ENCODE measurements around the gene ADCK1. TPM values are rescaled to one million over a fixed set of nuclear protein-coding genes. Genes with fewer than 3 reads are reported as not detected.

The ADCK1 gene
- total RNA-seq, 2 donors from 2014 or later, result 2.4 to 2.8 TPM

DNA sequence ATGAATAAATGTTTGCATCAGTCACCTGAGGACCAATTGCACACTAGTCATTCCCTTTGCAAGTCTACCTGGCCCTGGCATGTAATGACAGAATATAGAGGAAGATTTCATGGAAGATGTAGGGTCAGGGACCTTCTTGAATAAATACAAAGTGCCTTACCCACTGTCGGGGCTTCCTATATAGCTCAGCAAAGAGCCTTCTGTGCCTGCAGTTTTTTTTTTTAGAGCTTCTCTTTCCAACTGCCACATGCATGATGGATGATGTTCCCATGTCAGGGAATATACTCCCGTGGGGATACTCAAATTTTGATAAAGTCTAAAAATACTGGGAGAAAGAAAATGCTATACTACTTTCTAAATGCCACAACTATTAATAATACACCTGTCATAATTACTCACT, 176.7 kb downstream of the ADCK1 start:
- H3K27ac Mint-ChIP-seq, result no peak overlapping the region
- ATAC-seq (no peak), DNase-seq (ENCODE audit: low spot score in 2 of 2) (no peak)
- H3K9me3 Mint-ChIP-seq, result no peaks in the 10 kb centered on the region
- H3K36me3 Mint-ChIP-seq, result no peaks in the 10 kb centered on the region

DNA sequence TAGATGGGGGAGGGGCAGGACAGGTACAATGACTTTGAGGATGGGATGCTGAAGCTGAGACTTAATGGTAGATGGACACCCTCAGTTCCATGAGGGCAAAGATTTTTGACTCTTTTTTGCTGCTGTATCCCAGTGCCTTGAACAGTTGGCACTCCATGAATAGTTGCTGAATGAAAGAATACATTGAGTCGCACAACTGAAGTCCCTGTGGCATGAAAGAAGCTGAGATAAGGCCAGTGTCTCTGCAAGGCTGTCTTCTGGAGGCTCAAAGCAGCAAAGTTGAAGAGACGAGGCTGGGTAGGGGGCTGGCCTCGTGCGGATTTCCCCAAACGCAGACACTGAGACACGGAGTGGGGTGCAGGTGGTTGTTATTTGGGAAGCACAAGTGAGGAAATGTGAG, 179.3 kb downstream of the ADCK1 start:
- ATAC-seq (no peak), DNase-seq (ENCODE audit: low spot score in 2 of 2) (no peak)
- Mint-ChIP-seq H3K27ac (no peak overlapping the region), H3K9me3 (no peaks in the 10 kb centered on the region), H3K36me3 (no peaks in the 10 kb centered on the region)

DNA sequence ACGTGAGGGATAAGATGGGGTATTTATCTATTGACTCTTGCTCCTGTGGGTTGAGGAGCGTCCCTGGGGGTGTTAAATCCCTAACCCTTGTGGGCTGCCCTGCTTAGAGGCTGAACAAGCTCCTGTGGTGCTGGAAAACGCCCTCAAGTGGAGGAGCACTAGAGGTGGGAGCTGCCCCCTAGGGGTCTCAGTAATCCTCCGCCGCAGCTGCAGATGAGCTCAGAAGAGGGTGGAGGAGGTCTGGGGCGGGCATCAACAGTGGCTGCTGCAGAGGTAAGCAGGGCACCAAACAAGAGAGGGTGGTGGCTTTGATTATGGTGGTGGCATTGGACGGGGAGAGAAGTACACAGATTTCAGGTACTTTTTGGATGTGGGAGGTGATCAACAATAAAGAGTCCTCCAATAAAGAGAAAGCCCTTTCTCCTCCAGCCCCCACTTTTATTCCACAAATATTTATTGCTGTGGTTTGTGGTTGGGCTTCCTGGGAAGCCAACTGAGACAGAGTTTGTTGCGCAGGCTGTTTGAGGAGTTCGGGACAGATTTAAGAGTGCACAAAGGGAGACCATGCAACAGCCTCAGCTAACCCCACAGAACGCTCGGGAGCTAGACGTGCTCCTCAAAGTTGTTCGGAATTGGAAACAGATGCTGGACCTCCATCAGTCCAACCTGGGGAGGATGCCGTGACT, 179.9 kb downstream of the ADCK1 start:
- no peaks in the 10 kb centered on the region for H3K36me3 Mint-ChIP-seq
- H3K27ac Mint-ChIP-seq, result no peak overlapping the region
- no peaks in the 10 kb centered on the region for H3K9me3 Mint-ChIP-seq
- ATAC-seq, result no peak
- DNase-seq (ENCODE audit: low spot score in 2 of 2), result no peak

DNA sequence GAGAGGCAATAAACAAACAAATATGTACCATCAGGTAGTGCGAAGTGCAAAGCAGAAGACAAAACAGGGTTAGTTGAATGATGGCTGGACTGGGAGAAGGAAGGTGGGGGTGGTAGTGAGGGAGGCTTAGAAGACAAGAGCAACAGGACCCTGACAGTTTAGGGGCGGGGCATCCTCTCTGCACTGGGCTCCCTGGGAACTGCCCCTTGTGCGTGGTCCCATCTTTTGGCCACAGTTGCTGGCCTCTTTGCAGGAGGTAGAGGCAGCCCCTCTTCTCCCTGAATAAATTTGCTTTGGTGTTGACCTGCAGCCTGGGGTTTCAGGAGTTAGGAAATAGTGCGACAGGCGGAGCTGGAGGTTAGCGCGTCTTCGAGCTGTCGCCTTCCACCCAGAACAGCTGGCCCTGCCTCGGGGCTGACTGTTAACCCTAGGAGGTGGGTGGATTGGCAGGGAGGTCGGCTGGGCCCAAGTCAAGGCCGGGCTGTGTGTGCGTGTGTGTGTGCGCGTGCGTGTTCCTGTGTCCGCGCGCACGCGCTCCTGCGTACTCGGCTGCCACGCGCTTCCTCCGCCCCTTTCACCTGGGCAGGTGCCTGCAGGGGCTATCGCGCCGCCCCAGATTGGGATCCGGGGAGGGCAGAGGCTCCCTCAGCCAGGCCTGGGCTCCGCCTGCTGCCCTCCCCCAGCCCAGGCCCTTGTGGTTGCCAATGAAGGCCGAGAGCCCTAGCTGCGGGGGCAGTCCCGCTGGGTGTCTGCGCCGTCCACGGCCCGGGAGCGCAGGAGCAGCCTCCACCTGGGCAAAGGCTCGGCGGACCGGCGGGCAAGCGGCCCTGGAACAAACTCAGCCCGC, 180.8 kb downstream of the ADCK1 start:
- Mint-ChIP-seq H3K27ac (no peak overlapping the region), H3K9me3 (no peaks in the 10 kb centered on the region), H3K36me3 (no peaks in the 10 kb centered on the region)
- peak in 1 of 2 donors; percentile 35 for ATAC-seq
- peak in 1 of 2 donors; percentile 9 for DNase-seq (ENCODE audit: low spot score in 2 of 2)

Other genes with a start within 250 kb of the ADCK1 start
- gene SPTLC2, start 183.5 kb upstream of the ADCK1 start, total RNA-seq, result 10 to 100 TPM; 18.8 to 25.8 TPM
- 10 to 100 TPM; 16.6 to 17.2 TPM for gene ALKBH1, start 92.1 kb upstream of the ADCK1 start, total RNA-seq
- 100 to 1,000 TPM in 1 of 2 donors, 10 to 100 TPM in 1; 45.9 to 123 TPM for gene SLIRP, start 92.0 kb upstream of the ADCK1 start, total RNA-seq
- gene SNW1, start 39.0 kb upstream of the ADCK1 start, total RNA-seq, result 100 to 1,000 TPM; 105 to 142 TPM

Measured in activated naive CD4-positive, alpha-beta T cell treated with anti-CD3 and anti-CD28 coated beads, Interleukin-2, amount 50 U/mL, for 72 hours (primary cell).